ENCODE data around the gene ZBTB7A.

DNA sequence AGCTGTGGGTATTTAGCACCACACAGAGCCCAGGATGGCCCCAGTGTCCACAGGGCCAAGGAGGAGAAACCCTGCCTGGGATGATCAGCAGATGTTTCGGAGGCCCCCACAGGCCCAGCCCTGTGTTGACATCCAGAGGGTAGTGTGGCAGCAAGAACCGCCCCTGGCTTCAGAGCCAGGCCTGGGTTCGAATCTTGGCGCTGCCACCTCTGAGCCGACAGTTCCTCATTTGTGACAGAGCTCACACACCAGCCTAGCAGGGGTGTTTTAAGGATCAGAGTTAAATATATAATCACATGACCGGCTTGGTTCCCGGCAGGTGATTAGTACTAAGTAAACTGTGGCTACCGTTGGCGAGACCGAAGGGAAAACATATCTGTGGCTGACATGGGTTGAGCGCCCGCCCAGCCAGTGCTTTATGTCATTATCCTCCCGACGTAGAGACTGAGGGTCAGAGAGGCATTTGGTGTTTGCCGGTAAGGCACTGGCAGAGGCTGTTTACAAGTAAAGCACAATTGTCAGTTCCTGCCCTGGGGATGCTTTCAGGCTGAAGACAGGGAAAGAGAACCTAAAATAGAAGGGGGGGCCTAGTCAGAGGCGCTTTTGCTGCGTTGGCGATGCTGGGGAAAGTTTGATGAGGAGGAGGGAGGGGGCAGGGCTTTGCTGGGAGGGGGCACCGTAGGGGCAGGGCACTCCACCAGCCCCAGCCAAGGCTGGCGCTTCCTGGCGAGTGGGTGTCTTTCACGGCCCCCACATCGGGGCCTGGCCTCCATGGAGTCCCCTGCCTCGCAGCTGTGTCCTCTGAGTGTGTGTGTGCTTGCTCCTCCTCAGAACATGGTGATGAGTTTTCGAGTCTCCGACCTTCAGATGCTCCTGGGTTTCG lies 54.4 kb downstream of the ZBTB7A start:
- no peak for TF ChIP-seq CTCF (conservative IDR thresholded peaks at IDR 0.05; ENCODE audit: low read length)
- TF ChIP-seq EZH2phosphoT487 (IDR thresholded peaks at IDR 0.05; ENCODE audit: borderline replicate concordance), result no peak

Data from Loucy (cell line).